HG03571 (cell line): ENCODE measurements around the gene ARHGAP24.
"Not testable (repeated sequence)": the region's sequence is repeated elsewhere in the genome, so short reads cannot be mapped to it uniquely, and the experiment has no call there.

Experiments used
- ATAC-seq: cut with Tn5 transposase; IDR thresholded peaks from one replicate; pipeline ENCODE4 v1.9.1; 2021; ENCODE audit not compliant: unreplicated experiment

The ARHGAP24 gene

DNA sequence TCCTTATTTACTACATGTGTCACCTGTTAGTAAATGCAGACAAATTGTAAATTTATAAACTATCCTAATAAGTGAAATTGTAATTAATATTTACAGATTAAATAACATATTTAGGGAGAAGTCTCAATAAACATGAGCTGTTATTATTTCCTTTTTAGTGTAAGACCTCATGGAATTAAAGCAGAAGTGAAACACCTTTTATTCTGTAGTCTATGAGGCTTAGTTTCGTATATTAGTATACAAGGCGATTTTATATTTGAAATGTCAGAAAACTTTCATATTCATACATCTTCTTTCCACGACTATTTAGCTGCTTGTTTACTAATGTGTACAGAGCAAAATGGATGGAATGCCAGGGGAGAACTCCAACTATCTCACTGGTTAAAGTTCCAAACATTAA lies 414.4 kb downstream of the ARHGAP24 start:
- ATAC-seq: peak; percentile 74

GRCh38 chr4:85895755-85896154 lies 420.8 kb downstream of the ARHGAP24 start:
- no peak for ATAC-seq

DNA sequence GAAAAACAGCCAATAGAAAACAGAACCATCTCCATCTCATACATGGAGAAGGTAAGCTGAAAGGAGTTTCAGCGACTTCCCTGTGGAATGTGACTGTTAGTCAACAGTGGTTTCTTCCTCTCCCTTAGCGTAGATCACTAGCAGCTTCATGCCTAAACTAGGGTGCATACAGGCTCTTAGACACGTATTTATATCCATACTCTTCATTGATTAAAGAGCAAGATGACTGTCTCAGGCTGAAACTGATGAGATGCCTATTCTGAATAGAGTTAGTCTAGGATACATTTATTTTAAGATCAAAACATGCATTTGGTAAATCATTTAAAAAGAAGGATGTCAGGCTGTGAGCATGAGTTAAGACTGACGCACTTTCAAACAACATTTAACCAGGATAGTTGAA lies 423.3 kb downstream of the ARHGAP24 start:
- no peak for ATAC-seq

DNA sequence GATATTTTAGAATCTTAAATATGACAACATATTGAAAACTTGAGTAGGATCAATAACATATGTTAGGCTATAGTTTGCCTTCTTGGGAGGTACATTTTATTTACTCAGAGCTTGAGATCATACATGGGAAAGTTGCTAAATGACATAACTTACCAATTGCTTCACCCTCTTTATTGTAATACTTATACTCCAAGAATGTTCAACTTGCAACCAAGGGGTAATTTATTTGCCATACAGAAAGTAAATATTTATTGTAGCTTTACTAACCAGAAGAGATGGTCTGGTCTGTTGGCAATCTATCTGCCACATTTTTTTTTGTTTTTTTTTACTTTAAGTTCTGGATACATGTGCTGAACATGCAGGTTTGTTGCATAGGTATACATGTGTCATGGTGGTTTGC lies 426.6 kb downstream of the ARHGAP24 start:
- no peak for ATAC-seq

GRCh38 chr4:85902647-85903046 lies 427.7 kb downstream of the ARHGAP24 start:
- not testable (repeated sequence) for ATAC-seq

DNA sequence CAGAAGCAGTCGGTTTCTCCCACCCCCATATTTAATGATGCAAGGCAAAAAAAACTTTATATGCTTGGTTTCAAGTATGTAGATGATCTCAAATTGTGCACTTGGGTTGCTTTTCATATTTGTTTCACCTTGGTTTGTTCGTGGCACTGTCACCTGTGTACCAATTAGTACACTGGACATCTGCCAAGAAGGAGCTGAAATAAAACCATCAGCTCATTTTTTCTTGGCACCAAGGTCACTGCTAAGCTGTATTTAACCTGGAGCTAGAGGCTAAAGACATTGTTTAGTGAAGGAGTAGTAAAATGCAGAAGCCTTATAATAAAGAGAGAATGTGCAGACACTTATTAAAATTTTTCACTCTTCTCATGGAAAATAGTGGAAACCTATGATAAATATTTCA lies 430.8 kb downstream of the ARHGAP24 start:
- ATAC-seq: no peak

GRCh38 chr4:85907001-85907400 lies 432.1 kb downstream of the ARHGAP24 start:
- ATAC-seq: no peak

GRCh38 chr4:85909851-85910250 lies 434.9 kb downstream of the ARHGAP24 start:
- no peak for ATAC-seq

DNA sequence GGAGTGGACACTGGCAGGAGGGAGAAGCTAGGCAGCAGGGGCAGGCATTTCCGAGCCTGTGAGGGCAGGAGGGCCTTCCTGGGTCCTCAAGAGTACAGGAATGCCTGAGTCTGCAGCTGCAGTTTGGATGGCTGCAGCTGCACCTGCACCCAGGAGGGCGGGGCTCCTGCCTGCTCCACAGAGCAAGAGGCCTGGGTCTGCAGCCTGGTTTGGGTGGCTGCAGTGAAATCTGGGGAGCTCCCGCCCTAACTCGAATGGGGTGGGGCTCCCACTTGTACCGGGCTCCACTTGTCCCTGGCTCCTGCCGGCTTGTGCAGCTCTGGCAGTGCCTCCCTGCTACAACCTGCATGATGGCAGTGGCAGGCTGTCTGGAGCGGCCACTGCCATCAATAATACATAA lies 436.0 kb downstream of the ARHGAP24 start:
- no peak for ATAC-seq

DNA sequence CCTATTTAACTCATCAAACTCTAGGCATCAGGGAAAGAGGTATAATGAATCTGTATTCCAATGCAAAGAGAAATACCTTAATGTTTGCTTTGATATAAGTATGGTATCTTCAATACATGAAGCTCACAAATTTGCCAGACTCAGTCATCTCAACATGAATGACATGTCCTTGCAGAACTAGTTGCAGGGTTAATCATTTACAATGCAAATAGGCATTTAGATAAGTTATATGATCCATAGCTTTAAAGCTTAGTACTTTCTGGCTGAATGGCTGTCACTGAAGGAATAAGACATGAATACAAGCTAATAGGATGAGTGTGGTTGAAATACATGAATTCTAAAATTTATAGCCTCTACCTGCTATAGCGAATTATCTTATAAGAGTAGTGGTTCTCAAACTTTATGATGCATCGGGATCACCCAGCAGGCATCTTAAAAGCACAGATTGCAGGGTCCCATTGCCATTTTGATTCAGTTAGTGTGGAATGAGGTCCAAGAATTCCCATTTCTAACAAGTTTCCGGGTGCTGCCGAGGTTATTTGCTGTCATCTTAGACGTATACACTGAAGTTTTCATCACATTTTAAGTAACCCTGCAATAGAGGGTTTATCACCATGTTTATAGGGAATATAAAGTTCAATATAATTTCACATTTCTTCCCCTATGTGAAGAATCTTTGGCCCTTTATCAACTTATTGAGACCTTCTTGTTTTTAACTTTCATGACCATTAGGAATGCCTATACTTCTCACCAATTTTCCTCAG lies 439.2 kb downstream of the ARHGAP24 start:
- ATAC-seq: no peak

DNA sequence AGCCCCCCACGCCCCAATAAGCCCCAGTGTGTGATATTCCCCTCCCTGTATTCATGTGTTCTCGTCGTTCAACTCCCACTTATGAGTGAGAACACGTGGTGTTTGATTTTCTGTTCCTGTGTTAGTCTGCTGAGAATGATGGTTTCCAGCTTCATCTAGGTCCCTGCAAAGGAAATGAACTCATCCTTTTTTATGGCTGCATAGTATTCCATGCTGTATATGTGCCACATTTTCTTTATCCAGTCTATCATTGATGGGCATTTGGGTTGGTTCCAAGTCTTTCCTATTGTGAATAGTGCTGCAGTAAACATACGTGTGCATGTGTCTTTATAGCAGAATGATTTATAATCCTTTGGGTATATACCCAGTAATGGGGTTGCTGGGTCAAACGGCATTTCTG lies 440.6 kb downstream of the ARHGAP24 start:
- not testable (repeated sequence) for ATAC-seq

DNA sequence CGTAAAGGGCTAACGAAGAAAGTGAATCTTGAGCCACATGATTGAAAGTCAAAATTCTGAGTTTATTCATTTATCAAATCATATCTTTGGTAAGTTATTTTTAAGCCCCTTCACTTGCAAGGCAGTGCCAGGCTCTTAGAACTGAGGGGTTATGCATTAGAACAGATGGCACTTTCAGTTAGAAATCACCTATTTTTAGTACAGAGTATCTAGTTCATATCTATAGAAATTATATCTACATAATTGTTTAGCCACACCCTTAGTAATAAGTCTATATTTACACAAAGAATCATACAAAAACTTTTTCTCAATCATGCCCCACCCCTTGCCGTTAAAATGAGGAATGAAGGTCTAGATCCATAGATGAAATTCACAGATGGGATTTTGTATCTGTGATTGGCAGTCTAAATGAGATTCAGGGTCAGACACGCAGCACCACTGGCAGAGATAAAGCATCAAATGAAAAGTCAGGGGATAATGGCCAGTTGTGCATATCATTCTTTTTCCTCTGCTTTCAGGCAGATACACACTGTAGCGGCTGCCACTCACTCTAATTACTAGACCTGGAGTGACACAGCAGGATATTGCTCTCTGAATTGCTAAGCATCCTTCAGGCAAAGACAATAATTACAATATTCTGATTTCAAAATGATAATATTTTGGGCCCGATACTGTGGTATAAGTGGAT lies 444.4 kb downstream of the ARHGAP24 start:
- ATAC-seq: no peak

DNA sequence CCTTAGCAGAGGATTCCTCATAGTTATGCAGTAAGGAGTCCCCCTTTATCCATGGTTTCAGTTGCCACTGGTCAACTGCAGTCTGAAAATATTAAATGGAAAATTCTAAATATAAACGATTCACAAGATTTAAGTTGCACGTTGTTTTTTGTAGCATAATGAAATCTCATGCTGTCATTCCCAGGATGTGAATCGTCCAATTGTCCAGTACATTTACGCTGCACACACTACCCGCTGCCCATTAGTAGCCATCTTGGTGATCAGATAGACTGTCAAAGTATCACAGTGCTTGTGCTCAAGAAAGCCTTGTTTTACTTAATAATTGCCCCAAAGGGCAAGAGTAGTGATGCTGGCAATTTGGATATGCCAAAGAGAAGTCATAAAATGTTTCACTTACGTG lies 450.1 kb downstream of the ARHGAP24 start:
- ATAC-seq: no peak

DNA sequence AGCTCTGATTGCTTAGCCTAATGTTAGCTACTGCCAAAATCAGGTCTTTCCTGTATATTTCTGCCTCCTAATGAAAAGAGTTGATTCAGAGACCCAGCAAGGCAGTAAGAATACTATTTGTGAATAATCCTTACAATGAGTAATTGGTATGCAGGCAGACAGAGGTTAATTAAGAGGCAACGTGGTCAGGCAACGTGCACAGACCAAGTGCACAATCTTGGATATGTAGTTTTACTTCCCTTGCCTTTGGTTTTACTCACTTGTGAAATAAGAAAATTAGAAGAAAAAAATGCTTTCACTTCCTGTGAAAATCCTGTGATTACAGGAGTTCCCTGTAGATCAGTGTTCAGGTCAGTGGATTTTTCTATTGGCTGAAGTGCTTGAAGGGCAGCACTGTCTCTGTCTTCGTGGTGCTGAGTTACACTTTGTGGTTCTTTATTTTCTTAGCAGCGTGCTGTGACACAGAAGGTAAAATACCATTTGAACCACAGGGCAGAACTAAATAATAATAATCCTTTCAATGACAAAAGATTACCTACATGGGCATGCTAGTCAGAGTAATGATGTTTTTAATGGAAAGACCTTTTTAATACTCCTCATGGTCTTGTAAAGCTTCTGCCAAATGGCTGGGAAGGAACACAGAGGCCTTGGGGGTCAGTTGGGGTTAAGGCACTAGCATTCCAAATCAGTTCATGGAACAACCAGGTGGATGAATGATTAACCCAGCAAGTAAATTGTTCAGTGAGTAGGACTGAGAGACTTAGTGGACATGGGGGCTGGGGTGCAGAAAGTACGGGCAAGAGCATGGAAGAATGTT lies 454.0 kb downstream of the ARHGAP24 start:
- peak; percentile 55 for ATAC-seq

GRCh38 chr4:85929961-85930665 lies 455.2 kb downstream of the ARHGAP24 start:
- ATAC-seq: no peak

DNA sequence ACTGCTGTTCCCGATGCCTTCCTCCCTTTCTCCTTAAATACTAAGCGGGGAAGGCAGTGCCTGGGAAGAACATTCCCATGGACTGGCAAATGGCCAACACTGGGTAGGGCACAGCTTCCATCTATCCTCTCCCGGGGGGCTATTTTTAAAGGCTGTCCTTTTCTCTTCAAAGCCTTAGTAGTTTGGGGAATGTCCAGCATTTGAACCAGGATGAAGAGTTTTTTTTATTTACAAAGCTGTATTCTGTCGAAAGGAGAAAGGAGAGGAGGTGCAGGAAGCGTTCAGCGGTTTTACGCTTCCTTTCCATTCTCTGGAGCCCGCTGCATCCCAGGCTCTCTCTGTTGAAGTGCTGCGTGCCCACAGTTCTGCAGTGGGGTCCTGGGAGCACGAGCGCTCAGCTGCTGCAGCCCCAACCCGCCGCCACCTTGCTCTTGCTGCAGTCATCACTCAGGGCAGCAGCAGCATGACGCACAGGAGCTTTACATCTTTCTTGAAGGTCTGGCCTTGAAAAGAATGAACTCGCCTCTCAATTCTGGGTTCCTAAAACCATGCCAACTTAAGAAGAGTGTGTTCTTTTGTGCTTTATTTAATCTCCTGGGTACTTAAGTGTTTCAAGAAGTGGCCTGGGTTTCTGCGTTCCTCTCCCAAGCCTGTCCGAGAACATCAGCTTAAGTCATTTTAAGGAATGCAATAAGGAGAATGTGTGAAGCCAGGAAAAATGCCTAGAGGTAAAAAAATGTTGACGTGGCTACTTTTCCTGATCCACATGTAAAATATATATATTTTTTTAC lies 457.7 kb downstream of the ARHGAP24 start:
- no peak for ATAC-seq

DNA sequence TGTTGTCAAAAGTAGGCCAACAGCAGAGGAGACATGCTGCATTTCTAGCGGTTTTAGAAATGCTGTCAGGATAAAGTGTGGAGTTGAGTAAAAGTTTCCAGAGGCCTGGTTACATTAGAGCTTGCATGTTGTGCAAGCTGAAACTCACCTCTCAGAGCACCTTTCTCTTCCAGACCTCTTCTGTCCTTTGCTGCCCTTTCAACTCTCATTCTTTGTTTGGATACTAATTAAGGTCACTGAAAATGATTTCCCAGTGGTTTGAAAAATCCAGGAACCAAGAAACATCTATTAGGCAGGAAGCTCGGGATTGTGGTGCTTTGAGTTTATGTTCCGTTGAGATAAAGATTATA lies 458.3 kb downstream of the ARHGAP24 start:
- no peak for ATAC-seq

DNA sequence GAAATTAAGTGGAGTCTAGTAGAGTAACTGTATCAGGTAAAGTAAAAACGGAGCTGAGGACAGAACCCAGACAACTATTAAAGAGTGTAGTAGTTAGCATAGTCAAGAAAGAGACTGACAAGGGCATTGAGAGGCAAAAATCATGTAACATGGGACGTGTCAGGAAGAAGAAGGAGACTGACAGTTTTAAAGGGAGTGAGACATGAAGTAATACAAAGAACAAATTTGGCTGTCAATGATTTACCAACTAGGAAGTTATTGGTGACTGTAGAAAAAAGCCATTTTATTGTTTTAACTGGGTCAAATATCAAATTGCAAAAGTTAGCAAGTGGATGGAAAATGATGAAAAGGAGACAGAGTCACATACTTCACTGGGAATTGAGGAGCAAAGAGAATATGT lies 462.6 kb downstream of the ARHGAP24 start:
- ATAC-seq: no peak

GRCh38 chr4:85938062-85938461 lies 463.1 kb downstream of the ARHGAP24 start:
- no peak for ATAC-seq

- ATAC-seq: no peak
Measured at GRCh38 chr4:85938902-85939301, 464.0 kb downstream of the ARHGAP24 start.
